HCT116 (cell line): ENCODE measurements around the gene NR2F6. TPM values are rescaled to one million over a fixed set of nuclear protein-coding genes. Genes with fewer than 3 reads are reported as not detected.

Source experiments
- ATAC-seq: fragments of 200-7000 bp; cut with Tn5 transposase; 2 replicates; pipeline ENCODE4 v1.9.1; 2020; ENCODE audit warnings: mild to moderate bottlenecking, moderate library complexity
- BruUV-seq: library from RNA; stranded (reverse); fragments of 400-500 nt; replicated peaks from 2 replicates; lab custom pipeline; 2021; lab: Mats Ljungman, UMichigan
- CTCF ChIA-PET: fragments of 300-600 bp; sonication (Branson Sonifier 250); formaldehyde crosslinking; loops from one replicate; lab custom pipeline; 2021; ENCODE audit warnings: antibody characterized with exemption; lab: Charles Lee
- POLR2A ChIA-PET: fragments of 300-600, 350-600 bp; sonication (Branson Sonifier 250); formaldehyde crosslinking; loops from one replicate; lab custom pipeline; 2021; ENCODE audit warnings: antibody characterized with exemption; lab: Charles Lee
- RAD21 ChIA-PET, 2 experiments: fragments of 300-600 bp; sonication (Branson Sonifier 250); formaldehyde crosslinking; loops; one replicate each; lab custom pipeline; 2023; ENCODE audit warnings: low total read pairs in 2 of 2; ENCODE audit not compliant: uncharacterized antibody in 2 of 2, unreplicated experiment in 2 of 2, low non-redundant PET in 1 of 2; lab: Charles Lee
- DNase-seq: peaks from one replicate; pipeline ENCODE4 v3.0.0-alpha.2; 2010; ENCODE audit warnings: low read depth, low spot score
- H2AFZ ChIP-seq: fragments of 200-600 bp; shearing (Covaris generic), sonication (generic); 2 replicates; pipeline ENCODE4 v1.6.1; 2017; ENCODE audit warnings: low read depth, mixed run types, mixed read lengths, antibody characterized with exemption, low read length; ENCODE audit not compliant: poor library complexity, severe bottlenecking
- H3K27ac ChIP-seq: 2 replicates; pipeline ENCODE4 v1.5.1; 2012; ENCODE audit warnings: low read depth, low read length
- H3K27me3 ChIP-seq: fragments of 200-600 bp; sonication (generic); 2 replicates; pipeline ENCODE4 v1.6.1; 2016; ENCODE audit warnings: mixed run types, low read length, mixed read lengths; ENCODE audit not compliant: insufficient read depth
- H3K36me3 ChIP-seq, 2 experiments: fragments of 200-500 bp in 1 of 2; fragments of 200-600 bp in 1 of 2; sonication (Bioruptor generic) in 1 of 2; sonication (generic) in 1 of 2; 2 replicates each; pipeline versions ENCODE4 v1.5.1 to v1.6.1; 2014 to 2016; ENCODE audit warnings: low read length in 2 of 2, inconsistent platforms in 1 of 2, mixed read lengths in 1 of 2, mixed run types in 1 of 2; ENCODE audit not compliant: insufficient read depth in 2 of 2, control insufficient read depth in 1 of 2
- H3K4me1 ChIP-seq, 2 experiments: fragments of 200-600 bp in 1 of 2; sonication (generic) in 1 of 2; 2 replicates each; pipeline versions ENCODE4 v1.5.1 to v1.6.1; 2012 to 2017; ENCODE audit warnings: low read length in 2 of 2, inconsistent platforms in 1 of 2, mild to moderate bottlenecking in 1 of 2, mixed read lengths in 1 of 2, mixed run types in 1 of 2, moderate library complexity in 1 of 2; ENCODE audit not compliant: insufficient read depth in 2 of 2, control insufficient read depth in 1 of 2
- H3K4me2 ChIP-seq: fragments of 200-600 bp; sonication (generic); 2 replicates; pipeline ENCODE4 v1.6.1; 2017; ENCODE audit warnings: mixed run types, low read length, mixed read lengths
- H3K4me3 ChIP-seq, 2 experiments: fragments of 200-600 bp in 1 of 2; sonication (generic) in 1 of 2; replicated peaks in 1 of 2; 2 replicates each; pipeline ENCODE4 v1.5.1; 2011 to 2016; ENCODE audit warnings: low read length in 2 of 2, control low read depth in 1 of 2, low read depth in 1 of 2, mild to moderate bottlenecking in 1 of 2, mixed read lengths in 1 of 2, mixed run types in 1 of 2
- H3K79me2 ChIP-seq: fragments of 200-600 bp; sonication (generic); 2 replicates; pipeline ENCODE4 v1.6.1; 2017; ENCODE audit warnings: mild to moderate bottlenecking, mixed run types, low read length, moderate library complexity, mixed read lengths; ENCODE audit not compliant: insufficient read depth
- H3K9ac ChIP-seq: fragments of 200-600 bp; sonication (generic); 2 replicates; pipeline ENCODE4 v1.6.1; 2016; ENCODE audit warnings: low read length, mixed read lengths
- H3K9me2 ChIP-seq: fragments of 200-600 bp; sonication (generic), shearing (Covaris generic); 2 replicates; pipeline ENCODE4 v1.6.1; 2017; ENCODE audit warnings: mixed run types, mild to moderate bottlenecking, moderate library complexity; ENCODE audit not compliant: insufficient read depth
- H3K9me3 ChIP-seq, 2 experiments: fragments of 200-500 bp in 1 of 2; fragments of 200-600 bp in 1 of 2; sonication (Bioruptor generic) in 1 of 2; sonication (generic) in 1 of 2; 2 replicates each; pipeline ENCODE4 v1.6.1; 2014 to 2017; ENCODE audit warnings: low read length in 2 of 2, mixed read lengths in 2 of 2, inconsistent platforms in 1 of 2, low read depth in 1 of 2, mild to moderate bottlenecking in 1 of 2, mixed run types in 1 of 2, moderate library complexity in 1 of 2; ENCODE audit not compliant: control insufficient read depth in 1 of 2, insufficient read depth in 1 of 2
- H4K20me1 ChIP-seq: fragments of 200-600 bp; sonication (generic), shearing (Covaris generic); 2 replicates; pipeline ENCODE4 v1.6.1; 2017; ENCODE audit warnings: mixed run types, mild to moderate bottlenecking, moderate library complexity; ENCODE audit not compliant: insufficient read depth
- CBX3 ChIP-seq: IDR thresholded peaks from 2 replicates; pipeline ENCODE4 v1.6.1; 2012; ENCODE audit warnings: low read depth
- CEBPB ChIP-seq: IDR thresholded peaks from 2 replicates; pipeline ENCODE4 v1.6.1; 2012; ENCODE audit warnings: low read depth
- FOSL1 ChIP-seq: IDR thresholded peaks from 2 replicates; pipeline ENCODE4 v1.6.1; 2012; ENCODE audit warnings: low read depth
- POLR2A ChIP-seq: IDR thresholded peaks from 2 replicates; pipeline ENCODE4 v1.7.0; 2011; ENCODE audit warnings: borderline replicate concordance; ENCODE audit not compliant: insufficient read depth, insufficient read length; ENCODE audit errors: extremely low read depth
- POLR2AphosphoS5 ChIP-seq: IDR thresholded peaks from 2 replicates; pipeline ENCODE4 v1.6.1; 2011; ENCODE audit warnings: mild to moderate bottlenecking, low read depth, low read length, moderate library complexity
- RAD21 ChIP-seq: IDR thresholded peaks from 2 replicates; pipeline ENCODE4 v1.6.1; 2012; ENCODE audit warnings: low read depth, mild to moderate bottlenecking
- REST ChIP-seq: IDR thresholded peaks from 2 replicates; pipeline ENCODE4 v1.6.1; 2012; ENCODE audit warnings: low read depth
- SIN3A ChIP-seq: IDR thresholded peaks from 2 replicates; pipeline ENCODE4 v1.6.1; 2012; ENCODE audit warnings: low read depth
- SP1 ChIP-seq: IDR thresholded peaks from 2 replicates; pipeline ENCODE4 v1.6.1; 2012; ENCODE audit warnings: low read depth
- TCF7L2 ChIP-seq: IDR thresholded peaks from 2 replicates; pipeline ENCODE4 v1.7.0; 2011; ENCODE audit warnings: borderline replicate concordance, inconsistent platforms; ENCODE audit not compliant: insufficient read depth, insufficient read length; ENCODE audit errors: extremely low read depth
- ZFX ChIP-seq: fragments of 450-650 bp; IDR thresholded peaks from 2 replicates; pipeline ENCODE4 v1.6.1; 2017
- ZNF274 ChIP-seq: fragments of 200-500 bp; sonication (Bioruptor generic); IDR thresholded peaks from 2 replicates; pipeline ENCODE4 v1.6.1; 2014; ENCODE audit warnings: mild to moderate bottlenecking, low read depth, low read length, inconsistent platforms
- intact Hi-C: fragments of 100-400 bp; cut with micrococcal nuclease; formaldehyde crosslinking; loops from 2 replicates; pipeline ENCODE4 v1.10.0; 2022
- total RNA-seq: library from RNA; stranded (reverse); gene quantifications from one replicate; pipeline ENCODE4 v1.2.1, GENCODE V29; 2021; ENCODE audit not compliant: unreplicated experiment

Gene NR2F6
- total RNA-seq, 1 experiment from 2014 or later, result 88.0 TPM

- H3K9me3 ChIP-seq, result no peaks in the 10 kb centered on the region
- H3K27ac ChIP-seq, result no peak overlapping the region
- H3K4me2 ChIP-seq, result no peak overlapping the region
- H3K4me1 ChIP-seq, result peaks cover 0 to 8% of the 10 kb centered on the region in 2 experiments; a peak in 3 of 4 replicates
- POLR2A ChIA-PET, result no interaction called here
- H3K9me2 ChIP-seq, result no peaks in the 10 kb centered on the region
- H3K9ac ChIP-seq, result no peak overlapping the region
- no peaks in the 10 kb centered on the region for H4K20me1 ChIP-seq
- RAD21 ChIA-PET, result no interaction called here
- intact Hi-C loops, result no loop called here
- DNase-seq (no peak), ATAC-seq (no peak)
- peaks cover 1% of the 10 kb centered on the region for H3K79me2 ChIP-seq
- CTCF ChIA-PET, result no interaction called here
- no peaks in the 10 kb centered on the region for H3K27me3 ChIP-seq
- no peak overlapping the region for H3K4me3 ChIP-seq
- no TSS peak for BruUV-seq
- no peak overlapping the region for H2AFZ ChIP-seq
- no peaks in the 10 kb centered on the region for H3K36me3 ChIP-seq
- TF ChIP-seq TCF7L2, result no peak
- no peak for TF ChIP-seq CEBPB
- no peak for TF ChIP-seq POLR2AphosphoS5
- no peak for TF ChIP-seq CBX3
- no peak for TF ChIP-seq ZNF274
- TF ChIP-seq ZFX, result no peak
- TF ChIP-seq SP1, result no peak
- no peak for TF ChIP-seq POLR2A
- TF ChIP-seq REST, result no peak
- TF ChIP-seq SIN3A, result no peak
- TF ChIP-seq FOSL1, result no peak
- TF ChIP-seq RAD21, result no peak
These were observed 16.8 kb upstream of the NR2F6 start for GRCh38 chr19:17262557-17262956.
